HepG2 (cell line): Measurements from ENCODE around the gene MRPL27. TPM values are rescaled to one million over a fixed set of nuclear protein-coding genes. Genes with fewer than 3 reads are reported as not detected.

Experiments used
- ARID5B ChIP-seq: IDR thresholded peaks from 2 replicates; pipeline ENCODE4 v1.4.0; 2020; ENCODE audit warnings: mild to moderate bottlenecking, missing genetic modification reagents
- DMAP1 ChIP-seq: IDR thresholded peaks from 2 replicates; pipeline ENCODE4 v1.6.1; 2016
- ELF3 ChIP-seq: IDR thresholded peaks from 2 replicates; pipeline ENCODE4 v1.6.1; 2016; ENCODE audit warnings: missing genetic modification reagents, missing compliant biosample characterization
- HCFC1 ChIP-seq: fragments of 150-350 bp; IDR thresholded peaks from 2 replicates; pipeline ENCODE4 v1.6.1; 2014; ENCODE audit warnings: low read depth, low read length
- KDM2A ChIP-seq: sonication (generic); formaldehyde crosslinking; IDR thresholded peaks from 2 replicates; pipeline ENCODE4 v1.4.0; 2020; ENCODE audit warnings: low read depth, missing genetic modification reagents, borderline replicate concordance
- MAFG ChIP-seq: sonication (generic); formaldehyde crosslinking; IDR thresholded peaks from 2 replicates; pipeline ENCODE4 v1.5.1; 2020; ENCODE audit warnings: mild to moderate bottlenecking, missing genetic modification reagents
- MEIS1 ChIP-seq: sonication (generic); formaldehyde crosslinking; IDR thresholded peaks from 2 replicates; pipeline ENCODE4 v1.9.0; 2021; ENCODE audit warnings: mild to moderate bottlenecking, missing genetic modification reagents, moderate library complexity, borderline replicate concordance
- RBAK ChIP-seq: sonication (generic); formaldehyde crosslinking; IDR thresholded peaks from 2 replicates; pipeline ENCODE4 v1.5.1; 2020; ENCODE audit warnings: mild to moderate bottlenecking, missing genetic modification reagents
- RXRB ChIP-seq: IDR thresholded peaks from 2 replicates; pipeline ENCODE4 v1.6.1; 2016; ENCODE audit warnings: borderline replicate concordance, missing genetic modification reagents, missing compliant biosample characterization
- SSRP1 ChIP-seq: IDR thresholded peaks from 2 replicates; pipeline ENCODE4 v1.6.1; 2016; ENCODE audit warnings: control low read depth
- TP53 ChIP-seq: sonication (generic); formaldehyde crosslinking; conservative IDR thresholded peaks from 2 replicates; pipeline ENCODE4 v1.4.0; 2020; ENCODE audit warnings: missing genetic modification reagents
- ZFP37 ChIP-seq: sonication (generic); formaldehyde crosslinking; IDR thresholded peaks from 2 replicates; pipeline ENCODE4 v1.4.0; 2020; ENCODE audit warnings: missing genetic modification reagents, borderline replicate concordance
- ZNF138 ChIP-seq: sonication (generic); formaldehyde crosslinking; IDR thresholded peaks from 2 replicates; pipeline ENCODE4 v1.5.0; 2020; ENCODE audit warnings: mild to moderate bottlenecking, low read depth, missing genetic modification reagents
- ZNF143 ChIP-seq: sonication (generic); formaldehyde crosslinking; IDR thresholded peaks from 2 replicates; pipeline ENCODE4 v1.4.0; 2020; ENCODE audit warnings: missing genetic modification reagents
- ZNF333 ChIP-seq: sonication (generic); formaldehyde crosslinking; IDR thresholded peaks from 2 replicates; pipeline ENCODE4 v1.4.0; 2020; ENCODE audit warnings: mild to moderate bottlenecking, missing genetic modification reagents, borderline replicate concordance
- ZNF337 ChIP-seq: sonication (generic); formaldehyde crosslinking; IDR thresholded peaks from 2 replicates; pipeline ENCODE4 v1.5.1; 2020; ENCODE audit warnings: missing genetic modification reagents, low read depth, mild to moderate bottlenecking, borderline replicate concordance
- ZNF414 ChIP-seq: sonication (generic); formaldehyde crosslinking; IDR thresholded peaks from 2 replicates; pipeline ENCODE4 v1.5.0; 2020; ENCODE audit warnings: missing genetic modification reagents
- ZNF788 ChIP-seq: sonication (generic); formaldehyde crosslinking; IDR thresholded peaks from 2 replicates; pipeline ENCODE4 v1.5.0; 2020; ENCODE audit warnings: mild to moderate bottlenecking, missing genetic modification reagents, borderline replicate concordance
- polyA plus RNA-seq, 8 experiments: library from polyadenylated mRNA; depleted of rRNA in 3 of 8; stranded (reverse) in 7 of 8; unstranded in 1 of 8; fragments of >200 nt; fragmentation: Illumina TruSeq in 4 of 8; extraction: Trizol in 4 of 8; gene quantifications; 2 replicates each; pipeline versions ENCODE4 v1.2.1 to v1.2.3, GENCODE V29; 2011 to 2016; ENCODE audit warnings: low read depth in 4 of 8, missing spikeins in 1 of 8, mixed read lengths in 1 of 8; ENCODE audit not compliant: insufficient read depth in 1 of 8
- total RNA-seq, 5 experiments: library from RNA; depleted of rRNA; stranded (reverse); fragments of >200 nt; fragmentation: Illumina TruSeq; extraction: Trizol; gene quantifications; 2 replicates each; pipeline ENCODE4 v1.2.3, GENCODE V29; 2016; ENCODE audit warnings: low read depth in 1 of 5
- TF ChIP-seq, protein P1 (sequence below): sonication (generic); formaldehyde crosslinking; IDR thresholded peaks from 2 replicates; pipeline ENCODE4 v1.4.0; 2020; ENCODE audit warnings: mild to moderate bottlenecking, missing genetic modification reagents
- TF ChIP-seq, protein P2 (sequence below): sonication (generic); formaldehyde crosslinking; IDR thresholded peaks from 2 replicates; pipeline ENCODE4 v1.8.0; 2022; ENCODE audit warnings: missing genetic modification reagents, mild to moderate bottlenecking, borderline replicate concordance

Gene MRPL27
- total and polyA plus RNA-seq, 2 of the 13 experiments (the other 11 are each of a cell fraction or from before 2014, with no cell fraction given): 137 to 217 TPM

DNA sequence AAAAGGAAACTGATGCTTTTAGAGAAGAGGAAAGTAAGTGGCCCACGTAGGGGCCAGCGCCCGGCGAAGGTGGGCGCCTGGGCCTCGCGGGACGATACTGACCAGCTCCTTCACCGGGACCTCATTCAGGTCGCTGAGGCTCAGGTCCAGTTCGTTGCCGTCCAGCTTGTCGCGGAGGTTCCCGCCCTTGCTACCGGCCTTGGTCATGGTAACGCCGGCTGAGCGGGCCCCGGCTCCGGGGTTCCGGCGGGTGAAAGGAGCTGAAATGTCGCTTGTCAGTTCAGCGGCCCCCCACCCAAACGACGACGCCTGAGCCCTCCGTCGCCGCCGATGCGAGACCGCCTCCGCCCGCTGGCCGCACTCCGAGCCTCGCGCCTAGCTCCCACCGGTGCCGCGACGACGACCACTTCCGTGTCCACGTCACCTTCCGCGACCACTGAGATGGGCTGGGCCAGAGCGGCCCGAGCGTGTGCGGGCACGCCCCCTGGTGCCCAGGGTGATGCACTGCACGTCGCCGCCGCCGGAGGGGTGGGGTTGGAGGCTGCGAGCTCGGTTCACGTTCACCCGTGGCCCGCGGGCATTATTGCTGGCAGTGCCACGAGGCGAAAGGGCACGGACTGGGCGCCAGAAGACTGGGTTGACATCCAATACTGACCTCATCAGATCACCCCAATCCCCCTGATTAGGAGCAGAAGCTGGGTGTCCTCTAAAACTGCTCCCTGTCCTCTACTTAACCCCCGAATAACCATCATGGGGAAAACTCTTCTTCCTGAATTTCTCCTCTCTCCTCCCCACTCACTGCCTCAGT, 24.3 kb upstream of the MRPL27 start, which contains the start of gene LRRC59 (continued):
- TF ChIP-seq KDM2A (CRISPR knock-in tag) (peak; percentile 100), ZNF337 (peak; percentile 97; the same call in 1 of the 2 replicates), RXRB (CRISPR knock-in tag) (peak; percentile 92), DMAP1 (CRISPR knock-in tag) (peak; percentile 100), ZNF333 (peak; percentile 95), ZNF143 (CRISPR knock-in tag) (peak; percentile 80), RBAK (peak; percentile 49; the same call in 1 of the 2 replicates), MAFG (CRISPR knock-in tag) (0 out of 2 replicates have a peak, but pooled peaks have one; percentile 62), ZNF138 (peak; percentile 98), ZNF788 (peak; percentile 100), MEIS1 (CRISPR knock-in tag) (peak; percentile 98), HCFC1 (peak; percentile 76), ZFP37 (CRISPR knock-in tag) (no peak), ELF3 (CRISPR knock-in tag) (peak; percentile 98), TP53 (peak; percentile 91), ZNF414 (CRISPR knock-in tag) (peak; percentile 98), SSRP1 (peak; percentile 95), ARID5B (peak; percentile 93)
- TF ChIP-seq, protein P1, sequence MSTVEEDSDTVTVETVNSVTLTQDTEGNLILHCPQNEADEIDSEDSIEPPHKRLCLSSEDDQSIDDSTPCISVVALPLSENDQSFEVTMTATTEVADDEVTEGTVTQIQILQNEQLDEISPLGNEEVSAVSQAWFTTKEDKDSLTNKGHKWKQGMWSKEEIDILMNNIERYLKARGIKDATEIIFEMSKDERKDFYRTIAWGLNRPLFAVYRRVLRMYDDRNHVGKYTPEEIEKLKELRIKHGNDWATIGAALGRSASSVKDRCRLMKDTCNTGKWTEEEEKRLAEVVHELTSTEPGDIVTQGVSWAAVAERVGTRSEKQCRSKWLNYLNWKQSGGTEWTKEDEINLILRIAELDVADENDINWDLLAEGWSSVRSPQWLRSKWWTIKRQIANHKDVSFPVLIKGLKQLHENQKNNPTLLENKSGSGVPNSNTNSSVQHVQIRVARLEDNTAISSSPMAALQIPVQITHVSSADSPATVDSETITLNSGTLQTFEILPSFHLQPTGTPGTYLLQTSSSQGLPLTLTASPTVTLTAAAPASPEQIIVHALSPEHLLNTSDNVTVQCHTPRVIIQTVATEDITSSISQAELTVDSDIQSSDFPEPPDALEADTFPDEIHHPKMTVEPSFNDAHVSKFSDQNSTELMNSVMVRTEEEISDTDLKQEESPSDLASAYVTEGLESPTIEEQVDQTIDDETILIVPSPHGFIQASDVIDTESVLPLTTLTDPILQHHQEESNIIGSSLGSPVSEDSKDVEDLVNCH (CRISPR knock-in tag): 0 out of 2 replicates have a peak, but pooled peaks have one; percentile 75
- TF ChIP-seq, protein P2, sequence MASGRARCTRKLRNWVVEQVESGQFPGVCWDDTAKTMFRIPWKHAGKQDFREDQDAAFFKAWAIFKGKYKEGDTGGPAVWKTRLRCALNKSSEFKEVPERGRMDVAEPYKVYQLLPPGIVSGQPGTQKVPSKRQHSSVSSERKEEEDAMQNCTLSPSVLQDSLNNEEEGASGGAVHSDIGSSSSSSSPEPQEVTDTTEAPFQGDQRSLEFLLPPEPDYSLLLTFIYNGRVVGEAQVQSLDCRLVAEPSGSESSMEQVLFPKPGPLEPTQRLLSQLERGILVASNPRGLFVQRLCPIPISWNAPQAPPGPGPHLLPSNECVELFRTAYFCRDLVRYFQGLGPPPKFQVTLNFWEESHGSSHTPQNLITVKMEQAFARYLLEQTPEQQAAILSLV (CRISPR knock-in tag): peak; percentile 97
